IMR-90 (cell line): ENCODE measurements around the gene KRT3. TPM values are rescaled to one million over a fixed set of nuclear protein-coding genes. Genes with fewer than 3 reads are reported as not detected.

Experiments
- ATAC-seq: fragments of 200-7000 bp; cut with Tn5 transposase; 2 replicates; pipeline ENCODE4 v1.9.1; 2020; ENCODE audit warnings: low read depth, mild to moderate bottlenecking, moderate library complexity
- BruUV-seq: library from RNA; stranded (reverse); fragments of 400-500 nt; replicated peaks from 2 replicates; lab custom pipeline; 2021; lab: Mats Ljungman, UMichigan
- CTCF ChIA-PET: fragments of 300-600 bp; formaldehyde crosslinking; extraction: SDS; loops from one replicate; lab custom pipeline; 2021; ENCODE audit warnings: antibody characterized with exemption; lab: Yijun Ruan, JAX
- POLR2A ChIA-PET: fragments of 300-600 bp; sonication (Branson Sonifier 250); formaldehyde crosslinking; loops from one replicate; lab custom pipeline; 2022; ENCODE audit warnings: antibody characterized with exemption; ENCODE audit not compliant: unreplicated experiment; lab: Charles Lee
- DNase-seq: peaks from one replicate; pipeline ENCODE4 v3.0.0; 2013
- H2AFZ ChIP-seq: replicated peaks from 2 replicates; pipeline ENCODE3; 2013; ENCODE audit warnings: low read length, mild to moderate bottlenecking; ENCODE audit not compliant: poor library complexity
- H2AK5ac ChIP-seq: 2 replicates; pipeline ENCODE4 v1.6.1; 2013; ENCODE audit warnings: low read depth, low read length, inconsistent platforms
- H2AK9ac ChIP-seq: replicated peaks from 2 replicates; pipeline ENCODE3; 2013; ENCODE audit warnings: mild to moderate bottlenecking, low read depth, low read length, moderate library complexity; ENCODE audit not compliant: poor library complexity
- H2BK120ac ChIP-seq: 2 replicates; pipeline ENCODE4 v1.6.1; 2013; ENCODE audit warnings: low read depth, low read length, inconsistent platforms
- H2BK15ac ChIP-seq: 3 replicates; pipeline ENCODE4 v1.6.1; 2013; ENCODE audit warnings: low read depth, low read length, inconsistent platforms
- H2BK20ac ChIP-seq: 2 replicates; pipeline ENCODE4 v1.6.1; 2013; ENCODE audit warnings: low read depth, mild to moderate bottlenecking, inconsistent platforms, low read length, moderate library complexity
- H2BK5ac ChIP-seq: 2 replicates; pipeline ENCODE4 v1.6.1; 2013; ENCODE audit warnings: mild to moderate bottlenecking, low read depth, low read length, inconsistent platforms; ENCODE audit not compliant: poor library complexity, severe bottlenecking
- H3K14ac ChIP-seq: replicated peaks from 2 replicates; pipeline ENCODE4 v1.6.1; 2013; ENCODE audit warnings: low read depth, low read length, inconsistent platforms
- H3K18ac ChIP-seq: 2 replicates; pipeline ENCODE4 v1.6.1; 2013; ENCODE audit warnings: low read depth, low read length, control low read depth
- H3K23ac ChIP-seq: 2 replicates; pipeline ENCODE4 v1.6.1; 2013; ENCODE audit warnings: low read depth, low read length, inconsistent platforms
- H3K27ac ChIP-seq: 2 replicates; pipeline ENCODE4 v1.5.1; 2013; ENCODE audit warnings: mild to moderate bottlenecking, control low read depth, low read length; ENCODE audit not compliant: insufficient read depth
- H3K27me3 ChIP-seq: 2 replicates; pipeline ENCODE4 v1.6.1; 2013; ENCODE audit warnings: low read length; ENCODE audit not compliant: control insufficient read depth, insufficient read depth
- H3K36me3 ChIP-seq: 2 replicates; pipeline ENCODE4 v1.6.1; 2013; ENCODE audit warnings: low read length, mixed read lengths; ENCODE audit not compliant: control insufficient read depth, insufficient read depth
- H3K4ac ChIP-seq: 2 replicates; pipeline ENCODE4 v1.6.1; 2013; ENCODE audit warnings: low read depth, low read length, inconsistent platforms
- H3K4me1 ChIP-seq: 2 replicates; pipeline ENCODE4 v1.6.1; 2013; ENCODE audit warnings: low read length, mixed read lengths; ENCODE audit not compliant: control insufficient read depth, insufficient read depth
- H3K4me2 ChIP-seq: 2 replicates; pipeline ENCODE4 v1.6.1; 2013; ENCODE audit warnings: low read depth, mild to moderate bottlenecking, control low read depth, low read length, moderate library complexity
- H3K4me3 ChIP-seq: 2 replicates; pipeline ENCODE4 v1.5.1; 2013; ENCODE audit warnings: low read depth, mild to moderate bottlenecking, control low read depth, low read length, moderate library complexity; ENCODE audit not compliant: insufficient read depth
- H3K56ac ChIP-seq: 2 replicates; pipeline ENCODE4 v1.6.1; 2013; ENCODE audit warnings: low read length, inconsistent platforms; ENCODE audit not compliant: insufficient read depth; ENCODE audit errors: extremely low read depth
- H3K79me1 ChIP-seq, 2 experiments: 2 replicates each; pipeline ENCODE4 v1.6.1; 2013; ENCODE audit warnings: low read length in 2 of 2, inconsistent platforms in 1 of 2, low read depth in 1 of 2
- H3K9ac ChIP-seq: 2 replicates; pipeline ENCODE4 v1.6.1; 2013; ENCODE audit warnings: low read depth, low read length, control low read depth
- H3K9me1 ChIP-seq: 2 replicates; pipeline ENCODE4 v1.6.1; 2013; ENCODE audit warnings: low read length, inconsistent platforms; ENCODE audit not compliant: insufficient read depth
- H3K9me3 ChIP-seq: 2 replicates; pipeline ENCODE4 v1.6.1; 2013; ENCODE audit warnings: low read length; ENCODE audit not compliant: control insufficient read depth, insufficient read depth
- H4K20me1 ChIP-seq: 2 replicates; pipeline ENCODE4 v1.6.1; 2013; ENCODE audit warnings: low read length, inconsistent platforms; ENCODE audit not compliant: insufficient read depth
- H4K5ac ChIP-seq: 2 replicates; pipeline ENCODE4 v1.6.1; 2013; ENCODE audit warnings: mild to moderate bottlenecking, low read depth, low read length, control low read depth
- H4K8ac ChIP-seq, 2 experiments: 2 replicates each; pipeline ENCODE4 v1.6.1; 2013; ENCODE audit warnings: low read depth in 2 of 2, low read length in 2 of 2, control low read depth in 1 of 2, inconsistent platforms in 1 of 2
- H4K91ac ChIP-seq: 2 replicates; pipeline ENCODE4 v1.6.1; 2013; ENCODE audit warnings: low read depth, low read length, inconsistent platforms; ENCODE audit not compliant: insufficient read depth
- MAFK ChIP-seq: IDR thresholded peaks from 2 replicates; pipeline ENCODE4 v1.6.1; 2012; ENCODE audit warnings: low read depth, low read length, improper control_type of control experiment
- WGBS, 2 experiments: methylation state at CpG; one replicate each; pipeline versions ENCODE4 v1.1.5 to v1.1.7; 2013; ENCODE audit warnings: missing lambda C conversion rate in 2 of 2; ENCODE audit not compliant: insufficient read length in 1 of 2; ENCODE audit errors: extremely low coverage in 2 of 2; 5-methylcytosine and 5-hydroxymethylcytosine counted together
- dilution Hi-C: fragments of 300-500 bp; cut with HindIII; formaldehyde crosslinking; loops from one replicate; pipeline ENCODE4 v1.14.3; 2018; ENCODE audit warnings: low sequenced_read_pairs; ENCODE audit not compliant: unreplicated experiment
- in situ Hi-C: fragments of 300-500 bp; cut with MboI; formaldehyde crosslinking; loops from 3 replicates; pipeline ENCODE4 v1.14.3; 2019; ENCODE audit warnings: low sequenced_read_pairs, inconsistent platforms, mixed read lengths
- intact Hi-C: fragments of 100-400 bp; cut with micrococcal nuclease; formaldehyde crosslinking; loops from 2 replicates; pipeline ENCODE4 v1.10.0; 2022
- polyA plus RNA-seq, 3 experiments: library from polyadenylated mRNA; depleted of rRNA; stranded (reverse); fragments of >200 nt; gene quantifications; 2 replicates each; pipeline ENCODE4 v1.2.3, GENCODE V29; 2012; ENCODE audit warnings: low replicate concordance in 1 of 3
- total RNA-seq: library from RNA; depleted of rRNA; stranded (reverse); fragments of >200 nt; gene quantifications from 2 replicates; pipeline ENCODE4 v1.2.3, GENCODE V29; 2012

The KRT3 gene
- total and polyA plus RNA-seq, 2 of the 4 experiments (the other 2 are of a cell fraction) = not detected

GRCh38 chr12:52771505-52771904 lies 24.4 kb downstream of the KRT3 start:
- ChIA-PET POLR2A (no interaction called here), CTCF (no interaction called here)
- no peak overlapping the region for H3K4me3 ChIP-seq
- no peak overlapping the region for H2AK5ac ChIP-seq
- H3K27me3 ChIP-seq = peaks cover 26% of the 10 kb centered on the region
- H2BK120ac ChIP-seq = no peak overlapping the region
- H3K4ac ChIP-seq = no peak overlapping the region
- H3K36me3 ChIP-seq = no peaks in the 10 kb centered on the region
- no peak overlapping the region for H3K23ac ChIP-seq
- no TSS peak for BruUV-seq
- no peak overlapping the region for H4K91ac ChIP-seq
- H2BK20ac ChIP-seq = no peak overlapping the region
- DNase-seq (no peak), ATAC-seq (no peak)
- H3K27ac ChIP-seq = no peak overlapping the region
- 72% methylated on average over 3 of the region's 4 CpGs; no CpG with 5 or more reads in 1 of the 2 experiments for WGBS, 2 experiments
- H2BK15ac ChIP-seq = no peak overlapping the region
- dilution Hi-C loops = no loop called here
- H4K5ac ChIP-seq = no peak overlapping the region
- no peak overlapping the region for H3K4me2 ChIP-seq
- no peaks in the 10 kb centered on the region for H4K20me1 ChIP-seq
- H3K4me1 ChIP-seq = no peaks in the 10 kb centered on the region
- no peaks in the 10 kb centered on the region for H3K9me1 ChIP-seq
- H3K56ac ChIP-seq = no peak overlapping the region
- intact Hi-C loops = no loop called here
- no peaks in the 10 kb centered on the region for H3K9me3 ChIP-seq
- H3K79me1 ChIP-seq = no peaks in the 10 kb centered on the region
- H3K14ac ChIP-seq = no peak overlapping the region
- no peak overlapping the region for H2BK5ac ChIP-seq
- no peak overlapping the region for H2AK9ac ChIP-seq
- no peak overlapping the region for H3K9ac ChIP-seq
- no peak overlapping the region for H3K18ac ChIP-seq
- H2AFZ ChIP-seq = no peak overlapping the region
- no peak overlapping the region for H4K8ac ChIP-seq
- in situ Hi-C loops = no loop called here
- TF ChIP-seq MAFK = no peak
